ENCODE measurements around the gene SNRNP25.
"Not testable (repeated sequence)": the region's sequence is repeated elsewhere in the genome, so short reads cannot be mapped to it uniquely, and the experiment has no call there.

SNRNP25 gene

GRCh38 chr16:33877-34647 is 19.6 kb upstream of the SNRNP25 start:
- 82 to 85% methylated on average over 17 to 18 of the region's 21 CpGs for WGBS, 2 experiments (ENCODE audit: insufficient coverage in 2 of 2)
- no peak overlapping the region for H3K27ac ChIP-seq (ENCODE audit: low read depth, low read length, severe bottlenecking)
- H3K4me3 ChIP-seq (ENCODE audit: extremely low read depth, insufficient read depth, low read length, poor library complexity, severe bottlenecking) = no peak overlapping the region
- H3K4me1 ChIP-seq (ENCODE audit: control insufficient read depth, insufficient read depth, low read length, poor library complexity, severe bottlenecking) = no peaks in the 10 kb centered on the region
- no peaks in the 10 kb centered on the region for H3K36me3 ChIP-seq (ENCODE audit: control insufficient read depth, insufficient read depth, low read length)
- H3K9me3 ChIP-seq (ENCODE audit: control insufficient read depth, low read length) = no peaks in the 10 kb centered on the region

GRCh38 chr16:34648-34987 is 19.0 kb upstream of the SNRNP25 start:
- Histone ChIP-seq H3K36me3 (ENCODE audit: control insufficient read depth, insufficient read depth, low read length) (no peaks in the 10 kb centered on the region), H3K4me1 (ENCODE audit: control insufficient read depth, insufficient read depth, low read length, poor library complexity, severe bottlenecking) (no peaks in the 10 kb centered on the region), H3K9me3 (ENCODE audit: control insufficient read depth, low read length) (no peaks in the 10 kb centered on the region), H3K4me3 (ENCODE audit: extremely low read depth, insufficient read depth, low read length, poor library complexity, severe bottlenecking) (no peak overlapping the region), H3K27ac (ENCODE audit: low read depth, low read length, severe bottlenecking) (no peak overlapping the region)
- 81 to 82% methylated on average over 6 of the region's 6 CpGs for WGBS, 2 experiments (ENCODE audit: insufficient coverage in 2 of 2)

DNA sequence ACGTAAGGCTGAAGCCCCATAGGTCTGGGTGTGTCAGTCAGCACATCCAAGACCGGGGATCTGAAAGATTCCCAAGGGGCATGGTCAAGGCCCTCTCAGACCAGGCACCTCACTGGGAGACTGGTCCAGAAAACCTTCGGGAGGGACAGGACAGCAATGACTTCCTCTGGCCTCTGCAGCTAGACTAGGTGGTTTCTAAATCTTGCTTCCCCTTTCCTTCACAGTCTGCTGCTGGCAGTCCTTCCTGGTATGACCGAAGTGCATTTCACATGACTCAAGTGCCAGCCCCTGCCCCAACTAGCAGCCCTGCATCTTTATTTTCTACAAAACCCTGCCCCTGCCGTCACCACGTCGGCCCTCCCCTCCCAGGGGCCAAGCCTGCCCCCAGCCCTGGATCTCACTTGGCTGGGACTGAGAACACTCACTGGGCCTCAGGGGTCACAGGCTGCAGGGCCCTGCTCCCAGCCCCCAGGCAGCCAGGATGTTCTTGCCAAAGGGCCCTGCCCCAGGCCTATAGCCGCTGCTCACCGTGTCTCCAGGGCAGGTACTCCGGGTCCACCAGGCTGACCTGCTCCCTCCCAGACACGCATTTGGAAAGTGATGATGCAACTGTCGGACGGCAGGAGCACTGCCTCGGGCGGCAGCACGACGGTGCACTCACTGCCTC is 18.5 kb upstream of the SNRNP25 start:
- Histone ChIP-seq H3K4me3 (ENCODE audit: extremely low read depth, insufficient read depth, low read length, poor library complexity, severe bottlenecking) (no peak overlapping the region), H3K27ac (ENCODE audit: low read depth, low read length, severe bottlenecking) (no peak overlapping the region), H3K36me3 (ENCODE audit: control insufficient read depth, insufficient read depth, low read length) (no peaks in the 10 kb centered on the region), H3K4me1 (ENCODE audit: control insufficient read depth, insufficient read depth, low read length, poor library complexity, severe bottlenecking) (no peaks in the 10 kb centered on the region), H3K9me3 (ENCODE audit: control insufficient read depth, low read length) (no peaks in the 10 kb centered on the region)
- WGBS, 2 experiments (ENCODE audit: insufficient coverage in 2 of 2) = 78 to 79% methylated on average over 16 to 17 of the region's 17 CpGs

- H3K27ac ChIP-seq (ENCODE audit: low read depth, low read length, severe bottlenecking) = no peak overlapping the region
- H3K9me3 ChIP-seq (ENCODE audit: control insufficient read depth, low read length) = no peaks in the 10 kb centered on the region
- peaks cover under 1% of the 10 kb centered on the region for H3K36me3 ChIP-seq (ENCODE audit: control insufficient read depth, insufficient read depth, low read length)
- H3K4me1 ChIP-seq (ENCODE audit: control insufficient read depth, insufficient read depth, low read length, poor library complexity, severe bottlenecking) = no peaks in the 10 kb centered on the region
- WGBS, 2 experiments (ENCODE audit: insufficient coverage in 2 of 2) = 79 to 83% methylated on average over 10 of the region's 11 CpGs
- H3K4me3 ChIP-seq (ENCODE audit: extremely low read depth, insufficient read depth, low read length, poor library complexity, severe bottlenecking) = no peak overlapping the region
These were observed 17.8 kb upstream of the SNRNP25 start for GRCh38 chr16:35678-36305.

DNA sequence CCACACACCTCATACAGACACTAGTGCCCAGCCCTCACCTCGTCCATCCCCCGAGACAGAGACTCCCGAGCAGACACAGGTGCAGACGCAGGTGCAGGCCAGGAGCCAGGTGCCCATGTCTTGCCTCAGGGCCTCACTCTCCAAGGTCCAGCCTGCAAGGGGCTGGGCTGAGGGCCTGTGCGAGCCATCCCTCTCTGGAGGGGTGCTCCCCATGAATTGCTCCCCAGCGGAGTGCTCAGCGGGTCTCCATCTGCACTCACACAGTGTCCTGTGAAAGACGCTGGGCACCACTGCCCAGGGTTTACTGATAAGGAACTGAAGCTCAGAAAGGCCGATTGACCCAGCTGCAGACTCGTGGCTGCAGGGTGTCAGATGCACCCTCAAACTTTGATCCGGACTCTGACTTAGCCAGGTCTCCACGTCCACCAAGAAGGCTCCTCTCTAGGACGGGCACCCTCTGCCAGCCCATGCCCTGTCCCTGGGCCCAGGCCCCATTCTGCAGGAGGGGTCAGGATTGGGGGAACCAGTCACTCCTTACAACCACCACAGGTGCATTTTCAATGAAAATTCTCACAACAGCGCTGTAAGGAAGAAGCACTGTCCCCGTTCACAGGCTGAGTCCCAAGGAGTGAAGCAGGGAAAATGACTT is 17.2 kb upstream of the SNRNP25 start:
- 94 to 95% methylated on average over 12 to 13 of the region's 15 CpGs for WGBS, 2 experiments (ENCODE audit: insufficient coverage in 2 of 2)
- Histone ChIP-seq H3K4me1 (ENCODE audit: control insufficient read depth, insufficient read depth, low read length, poor library complexity, severe bottlenecking) (no peaks in the 10 kb centered on the region), H3K4me3 (ENCODE audit: extremely low read depth, insufficient read depth, low read length, poor library complexity, severe bottlenecking) (no peak overlapping the region), H3K36me3 (ENCODE audit: control insufficient read depth, insufficient read depth, low read length) (peaks cover 5% of the 10 kb centered on the region), H3K9me3 (ENCODE audit: control insufficient read depth, low read length) (no peaks in the 10 kb centered on the region), H3K27ac (ENCODE audit: low read depth, low read length, severe bottlenecking) (no peak overlapping the region)

- WGBS, 2 experiments (ENCODE audit: insufficient coverage in 2 of 2) = 96 to 100% methylated on average over 3 to 5 of the region's 5 CpGs
- Histone ChIP-seq H3K9me3 (ENCODE audit: control insufficient read depth, low read length) (peaks cover 4% of the 10 kb centered on the region), H3K36me3 (ENCODE audit: control insufficient read depth, insufficient read depth, low read length) (peaks cover 15% of the 10 kb centered on the region)
These were observed 16.1 kb upstream of the SNRNP25 start for GRCh38 chr16:37511-37910.

GRCh38 chr16:38206-38605 is 15.4 kb upstream of the SNRNP25 start:
- peaks cover 22% of the 10 kb centered on the region for H3K36me3 ChIP-seq (ENCODE audit: control insufficient read depth, insufficient read depth, low read length)
- H3K27ac ChIP-seq (ENCODE audit: low read depth, low read length, severe bottlenecking); H3K9me3 ChIP-seq (ENCODE audit: control insufficient read depth, low read length); H3K4me1 ChIP-seq (ENCODE audit: control insufficient read depth, insufficient read depth, low read length, poor library complexity, severe bottlenecking); H3K4me3 ChIP-seq (ENCODE audit: extremely low read depth, insufficient read depth, low read length, poor library complexity, severe bottlenecking): not testable (repeated sequence)
- 66 to 68% methylated on average over 11 of the region's 11 CpGs for whole genome bisulfite sequencing, 2 experiments (ENCODE audit: insufficient coverage in 2 of 2)

More at GRCh38 chr16:37511-37910, 16.1 kb upstream of the SNRNP25 start:
- H3K27ac ChIP-seq (ENCODE audit: low read depth, low read length, severe bottlenecking) = no peak overlapping the region
- H3K4me3 ChIP-seq (ENCODE audit: extremely low read depth, insufficient read depth, low read length, poor library complexity, severe bottlenecking) = no peak overlapping the region
- H3K4me1 ChIP-seq (ENCODE audit: control insufficient read depth, insufficient read depth, low read length, poor library complexity, severe bottlenecking) = no peaks in the 10 kb centered on the region

- Histone ChIP-seq H3K27ac (ENCODE audit: low read depth, low read length, severe bottlenecking) (no peak overlapping the region), H3K9me3 (ENCODE audit: control insufficient read depth, low read length) (peaks cover 7% of the 10 kb centered on the region), H3K36me3 (ENCODE audit: control insufficient read depth, insufficient read depth, low read length) (peaks cover 29% of the 10 kb centered on the region), H3K4me1 (ENCODE audit: control insufficient read depth, insufficient read depth, low read length, poor library complexity, severe bottlenecking) (no peaks in the 10 kb centered on the region), H3K4me3 (ENCODE audit: extremely low read depth, insufficient read depth, low read length, poor library complexity, severe bottlenecking) (no peak overlapping the region)
- 89 to 100% methylated on average over 5 to 6 of the region's 13 CpGs for WGBS, 2 experiments (ENCODE audit: insufficient coverage in 2 of 2)
These were observed 14.4 kb upstream of the SNRNP25 start for GRCh38 chr16:38941-39892.

- H3K27ac ChIP-seq (ENCODE audit: low read depth, low read length, severe bottlenecking) = no peak overlapping the region
- 97 to 98% methylated on average over 20 to 21 of the region's 22 CpGs for WGBS, 2 experiments (ENCODE audit: insufficient coverage in 2 of 2)
- H3K9me3 ChIP-seq (ENCODE audit: control insufficient read depth, low read length) = peaks cover 7% of the 10 kb centered on the region
- H3K4me3 ChIP-seq (ENCODE audit: extremely low read depth, insufficient read depth, low read length, poor library complexity, severe bottlenecking) = no peak overlapping the region
- no peaks in the 10 kb centered on the region for H3K4me1 ChIP-seq (ENCODE audit: control insufficient read depth, insufficient read depth, low read length, poor library complexity, severe bottlenecking)
- peaks cover 52% of the 10 kb centered on the region for H3K36me3 ChIP-seq (ENCODE audit: control insufficient read depth, insufficient read depth, low read length)
These were observed 12.1 kb upstream of the SNRNP25 start for GRCh38 chr16:41439-42068.
